SK-N-DZ (cell line): Measurements from ENCODE around the gene ALG6.

Experiments used
- small RNA-seq, 2 experiments: library from RNA; depleted of rRNA; stranded (forward); fragments of <200 nt; gene quantifications; one replicate each; pipeline ENCODE3, GENCODE V24; 2014

The ALG6 gene

Small RNA genes lying within 50 kb of the gene (small RNA-seq; reads per million reads assigned to genes)
- 0 reads per million in 2 experiments for gene MIR6068
- gene RF00019 = 0 reads per million in 2 experiments
